HEK293 (cell line): ENCODE results near the gene ZRANB1.

Experiments
- CTCF ChIA-PET: fragments of 350-600 bp; formaldehyde crosslinking; extraction: SDS; loops from one replicate; lab custom pipeline; 2021; ENCODE audit warnings: antibody characterized with exemption; lab: Yijun Ruan, JAX
- POLR2A ChIA-PET: fragments of 300-600 bp; formaldehyde crosslinking; extraction: SDS; loops from one replicate; lab custom pipeline; 2020; ENCODE audit warnings: antibody characterized with exemption, inconsistent platforms; lab: Yijun Ruan, JAX
- H3K27ac ChIP-seq: fragments of 200-500 bp; sonication (Bioruptor generic); 2 replicates; pipeline ENCODE4 v1.5.1; 2014; ENCODE audit warnings: low read depth, low read length, control low read depth, inconsistent platforms; ENCODE audit errors: extremely low read depth
- H3K36me3 ChIP-seq, 2 experiments: fragments of 200-500 bp in 1 of 2; sonication (Bioruptor generic) in 1 of 2; 1 replicate in 1 of 2; 2 replicates in 1 of 2; pipeline ENCODE4 v1.5.1; 2014 to 2017; ENCODE audit warnings: inconsistent platforms in 2 of 2, low read length in 2 of 2; ENCODE audit not compliant: control insufficient read depth in 2 of 2, insufficient read depth in 1 of 2
- H3K4me1 ChIP-seq: fragments of 200-500 bp; sonication (Bioruptor generic); 2 replicates; pipeline ENCODE4 v1.5.1; 2014; ENCODE audit warnings: mild to moderate bottlenecking, low read length, inconsistent platforms; ENCODE audit not compliant: control insufficient read depth, insufficient read depth
- H3K4me3 ChIP-seq: 2 replicates; pipeline ENCODE4 v1.5.1; 2011; ENCODE audit warnings: low read depth, mild to moderate bottlenecking, control low read depth, low read length, moderate library complexity
- H3K9me3 ChIP-seq: fragments of 200-500 bp; sonication (Bioruptor generic); 2 replicates; pipeline ENCODE4 v1.5.1; 2014; ENCODE audit warnings: low read depth, low read length, inconsistent platforms; ENCODE audit not compliant: control insufficient read depth, insufficient read depth
- EGR2 ChIP-seq: fragments of 450-650 bp; formaldehyde crosslinking; IDR thresholded peaks from 2 replicates; pipeline ENCODE4 v1.5.1; 2016; ENCODE audit warnings: low read depth, missing biosample characterization, missing genetic modification characterization
- GLIS1 ChIP-seq: fragments of 450-650 bp; formaldehyde crosslinking; IDR thresholded peaks from 2 replicates; pipeline ENCODE4 v1.5.1; 2016; ENCODE audit warnings: missing biosample characterization, missing genetic modification characterization
- INSM2 ChIP-seq: fragments of 450-650 bp; formaldehyde crosslinking; IDR thresholded peaks from 2 replicates; pipeline ENCODE4 v1.5.1; 2016; ENCODE audit warnings: missing biosample characterization, missing genetic modification characterization
- OSR2 ChIP-seq: fragments of 450-650 bp; formaldehyde crosslinking; IDR thresholded peaks from 2 replicates; pipeline ENCODE4 v1.5.1; 2016; ENCODE audit warnings: missing biosample characterization, missing genetic modification characterization
- PATZ1 ChIP-seq: fragments of 450-650 bp; formaldehyde crosslinking; IDR thresholded peaks from 2 replicates; pipeline ENCODE4 v1.5.1; 2016; ENCODE audit warnings: missing biosample characterization, missing genetic modification characterization
- YY2 ChIP-seq: fragments of 450-650 bp; formaldehyde crosslinking; IDR thresholded peaks from 2 replicates; pipeline ENCODE4 v1.5.1; 2016; ENCODE audit warnings: missing biosample characterization, missing genetic modification characterization
- ZFP69B ChIP-seq: fragments of 450-650 bp; formaldehyde crosslinking; IDR thresholded peaks from 2 replicates; pipeline ENCODE4 v1.5.1; 2016; ENCODE audit warnings: missing biosample characterization, missing genetic modification characterization
- ZNF114 ChIP-seq: fragments of 450-650 bp; formaldehyde crosslinking; IDR thresholded peaks from 2 replicates; pipeline ENCODE4 v1.5.0; 2017; ENCODE audit warnings: missing biosample characterization, missing genetic modification characterization
- ZNF133 ChIP-seq: fragments of 450-650 bp; formaldehyde crosslinking; IDR thresholded peaks from 2 replicates; pipeline ENCODE4 v1.5.1; 2016; ENCODE audit warnings: missing biosample characterization, missing genetic modification characterization
- ZNF138 ChIP-seq: fragments of 450-650 bp; formaldehyde crosslinking; IDR thresholded peaks from 2 replicates; pipeline ENCODE4 v1.5.1; 2016; ENCODE audit warnings: missing biosample characterization, missing genetic modification characterization, borderline replicate concordance
- ZNF24 ChIP-seq: fragments of 450-650 bp; formaldehyde crosslinking; IDR thresholded peaks from 2 replicates; pipeline ENCODE4 v1.5.1; 2016; ENCODE audit warnings: missing biosample characterization, missing genetic modification characterization
- ZNF354C ChIP-seq: fragments of 450-650 bp; formaldehyde crosslinking; IDR thresholded peaks from 2 replicates; pipeline ENCODE4 v1.5.1; 2016; ENCODE audit warnings: missing biosample characterization, missing genetic modification characterization, low read depth, borderline replicate concordance
- ZNF366 ChIP-seq: fragments of 450-650 bp; formaldehyde crosslinking; conservative IDR thresholded peaks from 2 replicates; pipeline ENCODE4 v1.5.1; 2016; ENCODE audit warnings: missing biosample characterization, missing genetic modification characterization
- ZNF404 ChIP-seq: fragments of 450-650 bp; formaldehyde crosslinking; IDR thresholded peaks from 2 replicates; pipeline ENCODE4 v1.5.1; 2017; ENCODE audit warnings: missing biosample characterization, missing genetic modification characterization
- ZNF548 ChIP-seq: fragments of 450-650 bp; formaldehyde crosslinking; IDR thresholded peaks from 2 replicates; pipeline ENCODE4 v1.5.1; 2016; ENCODE audit warnings: missing biosample characterization, missing genetic modification characterization
- ZNF558 ChIP-seq: fragments of 450-650 bp; formaldehyde crosslinking; IDR thresholded peaks from 2 replicates; pipeline ENCODE4 v1.5.1; 2016; ENCODE audit warnings: missing biosample characterization, missing genetic modification characterization
- ZNF560 ChIP-seq: fragments of 450-650 bp; formaldehyde crosslinking; IDR thresholded peaks from 2 replicates; pipeline ENCODE4 v1.5.1; 2017; ENCODE audit warnings: missing biosample characterization, missing genetic modification characterization, borderline replicate concordance
- ZNF621 ChIP-seq: fragments of 450-650 bp; formaldehyde crosslinking; IDR thresholded peaks from 2 replicates; pipeline ENCODE4 v1.5.1; 2017; ENCODE audit warnings: missing biosample characterization, missing genetic modification characterization
- ZNF639 ChIP-seq: fragments of 450-650 bp; formaldehyde crosslinking; IDR thresholded peaks from 2 replicates; pipeline ENCODE4 v1.5.1; 2016; ENCODE audit warnings: missing biosample characterization, missing genetic modification characterization
- ZNF791 ChIP-seq: fragments of 450-650 bp; formaldehyde crosslinking; IDR thresholded peaks from 2 replicates; pipeline ENCODE4 v1.5.1; 2016; ENCODE audit warnings: missing biosample characterization, missing genetic modification characterization
- ZSCAN4 ChIP-seq: fragments of 450-650 bp; formaldehyde crosslinking; IDR thresholded peaks from 2 replicates; pipeline ENCODE4 v1.5.1; 2017; ENCODE audit warnings: missing biosample characterization, missing genetic modification characterization

The ZRANB1 gene

GRCh38 chr10:124993345-124993708 is 51.4 kb downstream of the ZRANB1 start:
- ChIA-PET CTCF (interaction anchor here (0.6 to 2.6 kb wide), 8 partner anchors 11 to 350 kb away, joined by 3 to 18 read pairs (median 4); no protein-coding TSS in a partner anchor), POLR2A (interaction anchor here (1.3 kb wide), 1 partner anchor 76 kb away, joined by 4 read pairs; no protein-coding TSS in a partner anchor)
- peak; percentile 97 for TF ChIP-seq ZNF133 (tag by site-specific recombination)
- TF ChIP-seq ZNF639 (tag by site-specific recombination), result no peak

GRCh38 chr10:124993736-124994451 is 52.0 kb downstream of the ZRANB1 start:
- Histone ChIP-seq H3K9me3 (no peaks in the 10 kb centered on the region), H3K4me1 (no peaks in the 10 kb centered on the region), H3K36me3 (peaks cover 17 to 90% of the 10 kb centered on the region in 2 experiments), H3K4me3 (no peak overlapping the region), H3K27ac (no peak overlapping the region)
- POLR2A ChIA-PET, result interaction anchor here (0.6 kb wide), 1 partner anchor 86 kb away, joined by 3 read pairs; no protein-coding TSS in a partner anchor
- TF ChIP-seq OSR2, result no peak
- TF ChIP-seq ZNF114 (tag by site-specific recombination), result no peak
- TF ChIP-seq ZNF24, result no peak
- no peak for TF ChIP-seq ZNF558 (tag by site-specific recombination)
- TF ChIP-seq ZNF560 (tag by site-specific recombination), result no peak
- no peak for TF ChIP-seq ZFP69B (tag by site-specific recombination)
- no peak for TF ChIP-seq ZNF354C (tag by site-specific recombination)
- TF ChIP-seq GLIS1, result no peak
- no peak for TF ChIP-seq EGR2
- no peak for TF ChIP-seq ZNF548 (tag by site-specific recombination)
- no peak for TF ChIP-seq ZNF366 (tag by site-specific recombination)
- TF ChIP-seq PATZ1 (tag by site-specific recombination), result no peak
- TF ChIP-seq INSM2 (tag by site-specific recombination), result no peak
- no peak for TF ChIP-seq ZSCAN4
- TF ChIP-seq ZNF138 (tag by site-specific recombination), result no peak
- no peak for TF ChIP-seq ZNF621 (tag by site-specific recombination)
- no peak for TF ChIP-seq ZNF404 (tag by site-specific recombination)
- TF ChIP-seq YY2 (tag by site-specific recombination), result no peak
- TF ChIP-seq ZNF791 (tag by site-specific recombination), result no peak
- CTCF ChIA-PET, result interaction anchor here (1.3 to 2.2 kb wide), 2 partner anchors 16 to 54 kb away, joined by 4 read pairs; no protein-coding TSS in a partner anchor

More at GRCh38 chr10:124993345-124993708, 51.4 kb downstream of the ZRANB1 start:
- Histone ChIP-seq H3K4me1 (no peaks in the 10 kb centered on the region), H3K9me3 (no peaks in the 10 kb centered on the region), H3K36me3 (peaks cover 17 to 84% of the 10 kb centered on the region in 2 experiments), H3K4me3 (no peak overlapping the region), H3K27ac (no peak overlapping the region)
